A172 (cell line): Measurements from ENCODE around the gene CNTN3. TPM values are rescaled to one million over a fixed set of nuclear protein-coding genes. Genes with fewer than 3 reads are reported as not detected.

Source experiments
- DNase-seq: peaks from one replicate; pipeline ENCODE4 v3.0.0-alpha.2; 2015; ENCODE audit warnings: low spot score
- total RNA-seq: library from RNA; depleted of rRNA; stranded (reverse); fragments of >200 nt; shearing (Covaris generic); gene quantifications from 2 replicates; pipeline ENCODE4 v1.2.3, GENCODE V29; 2014

The CNTN3 gene
- total RNA-seq, 1 experiment from 2014 or later: not detected

DNA sequence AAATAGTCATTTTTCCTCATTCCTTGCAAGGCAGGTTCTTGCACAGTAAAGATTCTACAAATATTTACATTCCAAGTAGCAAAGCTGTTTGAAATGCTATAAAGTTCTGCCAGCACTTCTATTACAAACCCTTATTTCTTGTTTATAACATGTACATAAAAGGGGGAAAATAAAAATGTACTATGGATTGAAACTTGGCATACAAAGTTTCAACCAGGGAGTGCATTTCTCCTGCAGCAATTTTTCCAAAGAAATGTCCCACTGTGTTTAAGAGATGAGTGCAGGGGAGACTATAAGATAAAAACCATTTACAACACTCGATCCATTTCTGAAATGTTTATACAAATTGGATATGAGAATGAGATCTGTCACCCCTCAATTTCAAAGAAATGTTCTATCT is 3.3 kb downstream of the CNTN3 start:
- no peak for DNase-seq

DNA sequence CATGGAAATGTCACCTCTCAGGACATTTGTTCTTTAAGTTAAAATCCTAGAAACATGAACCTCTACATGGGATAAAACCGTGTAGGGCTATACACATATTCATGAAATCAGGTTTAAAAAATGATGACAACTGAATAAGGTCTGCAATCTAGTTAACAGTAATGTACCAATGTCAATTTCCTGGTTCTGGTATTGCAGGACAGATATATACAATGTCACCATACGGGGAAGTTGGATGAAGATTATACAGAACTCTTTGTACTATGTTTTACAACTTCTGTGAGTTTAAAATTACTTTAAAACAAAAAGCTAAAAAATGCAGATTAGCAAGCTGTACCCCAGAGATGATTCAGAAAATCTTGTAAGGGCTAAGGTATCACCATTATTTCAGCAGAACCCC is 6.7 kb downstream of the CNTN3 start:
- DNase-seq: no peak

DNA sequence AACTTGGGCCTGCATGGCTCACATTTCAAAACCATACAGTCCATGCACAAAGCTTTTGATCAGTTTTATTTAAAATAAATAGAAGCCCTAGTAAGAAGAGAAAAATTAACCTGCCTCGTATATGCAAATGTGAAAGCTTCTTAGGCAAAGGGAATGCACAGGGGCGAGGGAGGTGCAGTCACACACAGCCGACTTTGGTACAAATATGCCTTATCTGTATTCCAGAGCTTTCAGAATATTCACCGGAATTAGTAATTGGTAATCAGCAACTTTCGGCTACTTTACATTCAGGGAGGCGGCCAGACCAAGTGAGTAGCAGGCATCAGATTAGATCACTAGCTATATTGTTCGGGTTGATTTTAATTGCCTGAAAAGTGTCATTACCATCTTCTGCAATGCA is 7.5 kb downstream of the CNTN3 start:
- DNase-seq: no peak

DNA sequence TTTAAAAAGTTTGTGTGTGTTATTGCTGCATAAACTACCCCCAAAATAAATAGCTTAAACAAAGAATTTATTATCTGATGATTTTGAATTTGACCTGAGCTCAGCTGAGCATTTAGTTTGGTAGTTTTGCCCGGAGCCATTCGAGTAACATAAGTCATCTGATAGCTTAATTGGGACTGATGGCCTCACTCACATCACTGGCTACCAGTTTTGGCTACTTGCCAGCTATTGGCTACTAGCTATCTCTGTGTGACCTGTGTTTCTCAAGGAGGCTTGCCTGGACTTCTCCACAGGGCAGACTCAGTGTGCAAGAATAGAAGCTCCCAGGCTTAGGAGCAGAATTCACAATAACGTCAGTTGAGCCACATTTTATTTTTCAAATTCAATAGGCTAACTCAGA is 9.0 kb downstream of the CNTN3 start:
- DNase-seq: no peak

DNA sequence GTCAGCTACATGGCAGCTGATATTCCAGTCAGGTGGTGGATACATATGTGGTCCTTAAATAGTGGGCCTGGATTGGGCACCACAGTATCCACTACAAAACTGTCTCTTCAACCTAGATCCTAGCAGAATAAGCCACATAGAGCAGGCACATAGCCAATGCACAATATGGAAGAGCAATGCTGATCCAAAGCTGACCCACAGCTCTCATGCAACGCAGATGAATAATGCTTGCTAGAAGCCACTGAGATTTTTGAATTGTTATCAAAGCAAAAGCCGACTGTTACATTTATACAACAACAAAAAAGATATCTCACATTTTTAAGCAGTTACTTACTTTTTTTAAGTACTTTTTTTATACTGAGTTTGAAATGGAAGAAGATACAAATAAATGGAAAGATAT is 11.2 kb downstream of the CNTN3 start:
- no peak for DNase-seq

DNA sequence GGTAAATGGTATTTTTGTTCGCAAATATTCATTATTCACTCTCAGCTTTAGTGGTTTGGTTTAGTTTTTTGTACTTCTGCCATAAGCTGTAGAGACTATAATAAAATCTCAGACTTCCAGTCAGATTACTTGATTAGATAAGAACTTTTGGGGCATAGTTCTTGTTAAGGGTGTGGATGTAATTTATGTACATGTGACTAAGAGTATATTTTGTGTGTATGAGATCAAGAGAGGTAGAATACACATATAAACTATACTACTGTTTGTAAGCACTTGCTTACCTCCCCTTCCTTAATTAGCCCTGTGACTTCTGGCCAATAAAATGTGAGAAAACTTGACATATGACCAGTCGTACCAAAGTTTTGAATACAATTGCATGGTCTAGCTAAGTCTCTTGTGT is 12.0 kb downstream of the CNTN3 start:
- DNase-seq: no peak

DNA sequence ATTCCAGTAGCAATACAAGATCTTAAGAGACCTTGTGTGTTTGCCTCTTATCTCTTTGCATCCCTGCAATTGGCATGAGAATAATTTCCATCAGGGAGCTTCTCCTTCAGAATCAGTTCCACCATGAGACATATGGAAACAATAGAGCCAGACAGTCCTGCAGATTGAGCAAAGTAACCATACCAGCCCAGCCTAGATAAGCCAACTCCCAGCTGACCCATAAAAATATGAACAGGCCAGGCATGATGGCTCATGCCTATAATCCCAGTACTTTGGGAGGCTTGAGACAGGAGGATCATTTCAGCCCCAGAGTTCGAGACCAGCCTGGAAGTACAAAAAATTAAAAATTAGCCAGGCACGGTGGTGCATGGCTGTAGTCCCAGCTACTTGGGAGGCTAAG is 12.7 kb downstream of the CNTN3 start:
- DNase-seq: no peak

DNA sequence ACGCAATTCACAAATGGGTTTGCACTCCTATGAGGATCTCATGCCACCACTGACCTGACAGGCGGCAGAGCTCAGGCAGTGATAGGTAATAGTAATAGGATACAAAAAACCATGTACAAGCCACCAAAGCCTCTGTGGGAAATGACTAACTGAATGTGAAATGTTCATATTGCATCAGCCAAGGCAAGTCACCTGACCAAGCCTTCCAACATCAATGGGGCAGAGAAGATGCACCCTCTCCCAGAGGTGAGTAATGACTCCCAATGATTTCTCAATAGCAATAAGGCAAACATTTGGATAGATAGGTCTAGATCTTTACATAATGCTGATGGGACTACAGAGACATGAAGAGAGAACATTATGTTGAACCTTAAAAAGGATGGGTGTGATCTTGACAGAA is 14.9 kb downstream of the CNTN3 start:
- DNase-seq: no peak

DNA sequence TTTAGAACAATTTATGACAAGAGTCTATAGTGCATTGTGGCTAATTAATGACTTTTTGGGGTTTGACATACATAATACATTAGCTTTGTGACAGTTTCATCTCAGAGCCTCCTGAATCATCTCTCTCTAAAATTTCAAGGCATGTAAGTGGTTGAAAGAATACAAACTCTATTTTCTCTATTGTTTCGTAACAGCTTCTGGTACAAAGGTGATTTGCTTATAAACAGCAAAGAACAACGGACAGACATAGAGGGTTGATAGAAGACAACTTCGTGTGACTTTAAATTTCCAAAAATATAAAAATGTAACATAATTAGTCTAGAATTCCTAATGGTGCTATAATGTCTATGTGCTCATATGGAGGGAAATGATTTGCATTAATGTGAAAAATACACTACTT is 21.3 kb downstream of the CNTN3 start:
- DNase-seq: no peak

DNA sequence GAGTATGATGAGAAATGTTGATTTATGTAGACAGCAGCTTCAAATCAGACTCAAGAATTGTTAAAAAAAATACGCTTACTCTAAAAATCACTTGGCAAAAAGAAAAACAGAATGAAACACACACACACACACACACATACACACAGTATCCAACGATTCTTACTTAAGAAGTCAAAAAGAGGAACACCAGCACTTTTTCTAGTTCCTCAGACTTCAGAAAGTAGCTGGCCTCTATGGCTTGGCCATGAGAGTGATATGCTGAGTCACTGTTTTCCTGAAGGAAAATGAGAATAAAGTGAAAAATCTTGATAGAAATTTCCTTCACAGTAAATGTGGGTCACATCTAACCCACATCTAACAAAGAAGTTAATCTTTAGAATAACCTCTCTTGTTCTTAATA is 22.1 kb downstream of the CNTN3 start:
- DNase-seq: no peak

DNA sequence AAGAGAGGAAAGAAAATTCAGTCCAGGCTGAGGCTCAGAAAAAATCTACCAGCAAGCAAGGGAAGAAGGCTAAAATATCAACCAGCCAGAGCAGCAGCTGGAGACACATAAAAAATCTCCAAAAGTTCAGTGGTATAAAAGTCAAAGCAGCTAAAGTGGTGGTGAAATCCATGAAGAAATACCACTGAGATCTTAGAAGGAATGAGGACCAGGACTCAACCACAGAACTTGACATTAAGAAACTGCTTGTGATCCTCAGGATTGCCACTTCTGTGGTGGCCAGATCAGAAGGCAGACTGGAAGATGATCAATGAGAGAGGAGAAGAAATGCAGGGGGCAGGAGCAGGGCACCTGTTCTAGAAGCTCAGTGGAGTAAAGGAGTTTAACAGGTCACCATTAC is 22.5 kb downstream of the CNTN3 start:
- no peak for DNase-seq

DNA sequence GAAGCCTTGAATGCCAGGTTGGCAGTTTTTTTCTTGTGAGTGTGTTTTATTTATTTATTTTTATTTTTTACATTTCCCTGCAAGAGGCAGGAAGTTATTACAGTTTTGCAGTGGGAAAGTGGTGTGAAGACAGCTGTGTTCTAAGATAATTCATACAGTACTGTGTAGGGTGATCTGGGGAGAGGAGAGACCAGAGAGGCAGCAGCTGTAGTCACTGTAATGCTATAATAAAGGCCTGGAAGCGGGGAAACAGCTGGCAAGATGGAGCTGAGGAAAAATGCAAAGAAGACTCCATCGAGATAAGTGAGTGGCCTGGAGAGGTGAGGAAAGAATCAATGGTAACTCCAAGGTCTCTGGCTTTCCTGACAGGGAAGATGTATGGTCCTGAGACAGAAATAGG is 23.1 kb downstream of the CNTN3 start:
- DNase-seq: no peak

DNA sequence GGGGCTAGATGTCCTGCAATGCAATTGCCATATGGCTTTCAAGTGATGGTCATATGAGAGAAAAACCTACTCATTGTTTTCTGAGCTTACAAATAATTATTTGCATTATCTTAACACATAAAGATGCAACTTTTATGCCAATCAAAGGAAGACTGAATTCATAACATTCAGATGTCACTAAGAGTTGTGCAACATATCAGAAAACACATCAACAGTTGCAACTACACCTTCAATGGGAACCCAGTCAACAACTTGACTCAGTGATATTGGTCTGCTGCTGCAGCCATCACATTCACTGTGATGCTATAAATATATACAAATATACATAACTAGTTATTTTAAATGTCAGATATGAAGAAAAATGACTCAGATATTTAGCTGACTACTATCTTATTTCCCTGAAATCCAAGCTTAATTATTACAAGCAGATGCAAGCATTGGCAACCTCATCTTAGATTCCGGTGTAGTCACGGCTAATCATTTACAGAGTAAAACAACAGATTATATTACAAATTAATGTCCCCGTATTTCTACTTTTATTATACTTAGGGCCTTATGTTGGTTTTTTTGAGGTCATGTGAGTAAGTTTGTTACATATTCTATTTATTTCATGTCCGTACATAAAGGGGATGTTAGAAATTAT is 23.7 kb downstream of the CNTN3 start:
- no peak for DNase-seq

DNA sequence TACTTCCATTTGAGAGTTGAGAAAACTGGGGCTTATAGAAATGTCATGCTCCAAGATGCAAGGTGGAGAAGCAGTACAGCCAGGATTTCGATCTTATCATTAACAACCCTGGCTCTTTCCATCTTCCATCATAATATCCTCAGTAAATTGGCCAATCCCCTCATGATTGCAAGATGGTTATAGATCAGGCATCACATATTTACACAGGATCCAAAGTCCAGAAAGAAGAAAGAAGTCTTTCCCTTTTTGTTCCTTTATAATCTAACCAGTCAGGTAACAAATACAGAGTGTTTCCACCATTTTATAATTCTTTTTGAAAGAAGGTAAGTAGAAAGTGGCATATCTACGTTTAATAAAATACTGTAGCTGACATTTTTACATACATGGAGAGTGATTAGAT is 29.7 kb downstream of the CNTN3 start:
- no peak for DNase-seq

DNA sequence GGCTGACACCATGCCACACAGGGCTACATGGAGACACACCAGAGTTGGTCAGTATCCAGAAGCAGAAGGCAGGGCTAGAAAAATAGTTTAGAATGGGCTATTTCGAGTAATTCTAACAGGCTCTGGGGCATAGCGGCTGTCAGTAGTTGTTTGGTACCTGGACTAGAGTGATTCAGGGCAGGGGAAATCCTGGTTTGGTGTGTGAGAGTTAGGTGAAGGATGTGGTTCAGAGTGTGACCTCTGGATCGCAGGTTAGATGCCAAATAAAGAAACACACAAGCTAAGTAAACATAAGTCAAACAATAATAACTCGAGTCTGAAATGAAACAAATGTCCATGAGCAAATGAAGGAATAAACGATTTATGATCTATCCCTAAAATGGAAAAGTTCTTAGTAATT is 31.5 kb downstream of the CNTN3 start:
- no peak for DNase-seq

DNA sequence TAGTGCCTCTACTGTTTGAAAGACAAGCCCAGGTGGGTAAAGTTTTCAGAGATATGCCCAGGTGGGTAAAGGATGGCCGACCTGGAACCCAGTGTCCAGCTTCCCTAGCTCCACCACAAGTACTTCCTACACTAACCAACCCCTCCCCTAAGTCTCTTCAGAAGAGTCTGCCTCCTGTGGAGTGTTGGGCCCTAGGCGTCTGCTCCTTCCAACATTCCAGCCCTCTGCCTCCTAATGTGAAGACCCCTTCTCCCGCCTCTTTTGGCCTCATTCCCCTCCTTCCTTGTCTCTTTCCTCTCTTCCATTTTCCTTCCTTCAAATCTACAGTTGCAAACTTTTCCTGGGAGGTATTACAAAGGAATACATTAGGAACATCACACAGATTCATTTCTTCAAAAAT is 38.6 kb downstream of the CNTN3 start:
- DNase-seq: no peak

DNA sequence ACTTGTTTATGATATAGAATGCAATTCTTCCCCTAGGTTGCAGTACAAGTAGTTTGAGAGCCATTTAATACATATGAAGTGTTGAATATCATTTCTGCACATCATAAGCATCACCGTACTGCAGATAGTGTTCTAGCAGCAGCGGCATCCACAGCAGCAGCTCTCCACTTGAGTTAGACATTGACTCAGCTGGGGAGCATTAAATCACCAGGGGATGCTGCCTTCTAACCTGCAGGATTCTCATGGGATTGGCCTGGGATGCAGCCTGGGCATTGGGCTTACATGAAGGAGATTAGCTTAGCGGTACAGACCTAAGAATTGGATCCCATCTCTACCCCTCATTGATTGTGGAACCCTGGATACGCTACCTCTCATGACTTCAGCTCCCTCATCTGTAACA is 43.3 kb downstream of the CNTN3 start:
- no peak for DNase-seq
